Activated CD4-positive, alpha-beta T cell treated with anti-CD3 and anti-CD28 coated beads, Interleukin-2, Interleukin-6, amounts not matched to agents 100 ng/mL and 50 ng/mL, durations not matched to agents 16 hours and 8 hours (primary cell): ENCODE measurements around the gene REV3L.
"Not testable (repeated sequence)": the region's sequence is repeated elsewhere in the genome, so short reads cannot be mapped to it uniquely, and the experiment has no call there.

Experiments
- DNase-seq: peaks from one replicate; pipeline ENCODE4 v3.0.0-alpha.2; 2020

REV3L gene

GRCh38 chr6:111256646-111257045 lies 226.4 kb downstream of the REV3L start:
- DNase-seq = no peak

GRCh38 chr6:111255838-111256237 lies 227.2 kb downstream of the REV3L start:
- not testable (repeated sequence) for DNase-seq

GRCh38 chr6:111254779-111255166 lies 228.2 kb downstream of the REV3L start:
- DNase-seq = no peak

DNA sequence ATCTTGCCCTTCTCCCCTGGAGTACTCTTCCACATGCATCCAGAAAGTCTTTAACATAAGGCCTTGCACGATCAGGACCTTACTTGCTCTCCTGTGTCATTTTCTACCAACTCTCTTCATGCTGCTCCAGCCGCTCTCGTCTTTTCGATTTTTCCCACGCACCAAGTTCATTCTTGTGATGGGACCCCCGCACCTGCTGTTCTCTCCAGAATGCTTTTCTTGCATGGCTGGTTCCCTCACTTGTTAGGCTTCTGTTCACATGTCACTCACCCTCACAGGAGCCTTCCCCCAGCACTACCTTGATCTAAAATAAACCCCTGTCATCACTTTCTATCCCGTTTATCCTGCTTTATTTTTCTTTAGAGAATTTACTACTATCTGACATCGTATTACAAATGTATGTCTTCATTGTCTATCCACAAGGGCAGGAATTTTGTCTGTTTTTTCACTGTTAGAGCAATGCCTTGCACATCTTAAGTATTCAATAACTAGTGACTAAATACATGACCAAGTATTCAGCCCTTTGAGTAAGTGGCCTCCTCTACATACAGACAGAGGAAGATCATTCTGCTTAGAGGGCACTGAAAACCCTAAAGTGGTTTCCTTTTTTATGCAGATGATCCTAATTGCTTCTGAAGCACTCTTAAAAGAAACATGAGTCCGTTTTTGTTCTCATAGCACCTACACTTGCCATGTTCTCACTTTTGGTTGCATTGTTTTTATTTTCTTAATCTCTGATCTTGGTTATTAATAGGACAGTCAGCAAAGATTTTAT lies 228.8 kb downstream of the REV3L start:
- no peak for DNase-seq

- DNase-seq = no peak
These were observed 230.3 kb downstream of the REV3L start for GRCh38 chr6:111252726-111253125.

GRCh38 chr6:111250791-111251354 lies 232.1 kb downstream of the REV3L start:
- no peak for DNase-seq
